AG04450 (cell line): ENCODE data around the gene ENTR1. TPM values are rescaled to one million over a fixed set of nuclear protein-coding genes. Genes with fewer than 3 reads are reported as not detected.
A peak's percentile ranks its signal among the peaks of the same experiment; 100 is the strongest.

Experiments used
- CTCF ChIA-PET: fragments of 300-600, 350-600 bp; formaldehyde crosslinking; extraction: SDS; loops from one replicate; lab custom pipeline; 2022; ENCODE audit warnings: antibody characterized with exemption, inconsistent platforms; lab: Charles Lee
- POLR2A ChIA-PET: fragments of 350-600 bp; formaldehyde crosslinking; extraction: SDS; loops from one replicate; lab custom pipeline; 2021; ENCODE audit warnings: antibody characterized with exemption, inconsistent platforms; lab: Yijun Ruan, JAX
- DNase-seq: peaks from one replicate; pipeline ENCODE4 v3.0.0-alpha.2; 2011; ENCODE audit warnings: low read depth, low spot score
- H3K27ac ChIP-seq: one replicate; pipeline ENCODE4 v1.5.1; 2012; ENCODE audit warnings: low read depth, low read length, control low read depth
- H3K27me3 ChIP-seq: one replicate; pipeline ENCODE4 v1.6.0; 2012; ENCODE audit warnings: low read length; ENCODE audit not compliant: control insufficient read depth, insufficient read depth
- H3K4me3 ChIP-seq: 2 replicates; pipeline ENCODE4 v1.5.1; 2011; ENCODE audit warnings: mild to moderate bottlenecking, low read depth, low read length, control low read depth
- H3K9me3 ChIP-seq: 2 replicates; pipeline ENCODE4 v1.5.1; 2012; ENCODE audit warnings: low read length; ENCODE audit not compliant: control insufficient read depth, insufficient read depth
- polyA plus RNA-seq: library from polyadenylated mRNA; depleted of rRNA; stranded (reverse); fragments of >200 nt; gene quantifications from 2 replicates; pipeline ENCODE4 v1.2.3, GENCODE V29; 2011
- TF ChIP-seq, protein P1 (sequence below): IDR thresholded peaks from 2 replicates; pipeline ENCODE4 v1.5.1; 2011; ENCODE audit warnings: low read depth, low read length, control low read depth, inconsistent platforms

ENTR1 gene
- polyA plus RNA-seq, 1 experiment = 31.5 TPM

DNA sequence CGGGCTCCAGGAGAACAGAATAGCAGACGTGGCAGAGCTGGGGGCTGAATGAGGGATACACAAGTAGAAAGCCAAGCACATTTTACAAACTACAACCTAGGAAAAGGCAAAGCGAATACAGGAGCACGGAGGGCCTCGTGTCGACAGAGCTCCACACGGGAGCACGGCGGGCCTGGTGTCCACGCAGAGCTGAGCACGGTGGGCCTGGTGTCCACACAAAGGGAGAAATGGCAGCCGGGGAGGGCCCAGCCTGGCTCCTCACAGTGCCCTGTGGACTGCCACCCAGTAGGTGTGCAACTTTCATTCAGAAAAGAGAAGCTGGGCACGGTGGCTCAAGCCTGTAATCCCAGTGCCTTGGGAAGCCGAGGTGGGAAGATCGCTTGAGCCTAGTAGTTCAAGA, 32.7 kb upstream of the ENTR1 start:
- ChIA-PET CTCF (interaction anchor here (0.6 kb wide), 1 partner anchor 192 kb away, joined by 4 read pairs; no protein-coding TSS in a partner anchor), POLR2A (no interaction called here)
- no peak for DNase-seq

DNA sequence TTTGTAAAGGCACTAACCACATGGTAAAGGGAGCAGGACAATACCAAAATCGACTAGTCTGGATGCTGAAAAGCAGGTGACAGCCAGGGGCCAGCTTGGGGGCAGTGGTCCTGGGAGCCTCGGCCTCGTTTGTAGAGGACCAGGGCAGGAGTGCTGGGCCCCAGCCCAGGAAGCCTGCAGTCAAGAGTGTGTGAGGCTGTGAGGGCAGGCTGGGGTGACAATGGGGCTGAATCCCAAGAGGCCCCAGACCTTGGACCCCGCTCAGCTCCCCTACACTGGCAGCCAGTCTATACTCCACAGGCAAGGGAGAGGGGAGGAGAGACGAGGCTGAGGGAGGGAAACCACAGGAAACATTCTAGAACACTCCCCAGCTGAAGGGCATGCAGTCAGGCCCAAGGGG, 31.9 kb upstream of the ENTR1 start:
- ChIA-PET POLR2A (no interaction called here), CTCF (no interaction called here)
- TF ChIP-seq, protein P1, sequence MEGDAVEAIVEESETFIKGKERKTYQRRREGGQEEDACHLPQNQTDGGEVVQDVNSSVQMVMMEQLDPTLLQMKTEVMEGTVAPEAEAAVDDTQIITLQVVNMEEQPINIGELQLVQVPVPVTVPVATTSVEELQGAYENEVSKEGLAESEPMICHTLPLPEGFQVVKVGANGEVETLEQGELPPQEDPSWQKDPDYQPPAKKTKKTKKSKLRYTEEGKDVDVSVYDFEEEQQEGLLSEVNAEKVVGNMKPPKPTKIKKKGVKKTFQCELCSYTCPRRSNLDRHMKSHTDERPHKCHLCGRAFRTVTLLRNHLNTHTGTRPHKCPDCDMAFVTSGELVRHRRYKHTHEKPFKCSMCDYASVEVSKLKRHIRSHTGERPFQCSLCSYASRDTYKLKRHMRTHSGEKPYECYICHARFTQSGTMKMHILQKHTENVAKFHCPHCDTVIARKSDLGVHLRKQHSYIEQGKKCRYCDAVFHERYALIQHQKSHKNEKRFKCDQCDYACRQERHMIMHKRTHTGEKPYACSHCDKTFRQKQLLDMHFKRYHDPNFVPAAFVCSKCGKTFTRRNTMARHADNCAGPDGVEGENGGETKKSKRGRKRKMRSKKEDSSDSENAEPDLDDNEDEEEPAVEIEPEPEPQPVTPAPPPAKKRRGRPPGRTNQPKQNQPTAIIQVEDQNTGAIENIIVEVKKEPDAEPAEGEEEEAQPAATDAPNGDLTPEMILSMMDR = no peak
- no peak for DNase-seq
- no peaks in the 10 kb centered on the region for H3K27me3 ChIP-seq
- H3K4me3 ChIP-seq = no peak overlapping the region
- H3K9me3 ChIP-seq = no peaks in the 10 kb centered on the region; the same call in 1 of the 2 replicates
- H3K27ac ChIP-seq = no peak overlapping the region

More for the DNA sequence above, 32.7 kb upstream of the ENTR1 start:
- no peak overlapping the region for H3K27ac ChIP-seq
- H3K27me3 ChIP-seq = no peaks in the 10 kb centered on the region
- H3K9me3 ChIP-seq = no peaks in the 10 kb centered on the region; the same call in 1 of the 2 replicates
- TF ChIP-seq, protein P1 = no peak
- no peak overlapping the region for H3K4me3 ChIP-seq

DNA sequence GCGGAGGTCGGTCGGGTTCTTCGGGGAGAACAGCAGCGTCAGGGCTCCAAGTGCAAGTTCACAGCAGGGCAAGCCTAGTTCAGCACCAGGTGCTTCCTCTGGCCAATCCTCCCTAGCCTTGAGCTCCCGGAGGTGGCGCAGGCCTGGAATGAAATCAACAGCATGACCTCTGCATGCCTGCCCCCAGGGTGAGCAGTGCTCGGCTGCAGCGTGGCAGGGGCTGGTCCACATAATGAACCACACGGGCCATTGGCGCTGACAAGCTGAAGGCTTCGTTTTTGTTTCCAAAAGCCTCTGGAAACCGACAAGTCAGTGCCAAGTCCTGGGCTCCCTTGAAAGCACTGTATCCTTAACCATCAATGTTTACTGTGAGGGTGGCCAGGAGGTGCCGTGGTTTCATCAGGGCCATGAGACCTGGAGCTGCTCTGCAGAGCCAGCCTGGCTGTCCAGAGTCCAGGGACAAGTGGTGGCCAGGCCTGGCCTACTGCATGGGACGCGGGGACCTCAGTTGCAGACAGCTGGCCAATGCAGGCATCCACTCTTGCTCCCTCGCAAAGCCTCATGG, 31.3 kb upstream of the ENTR1 start:
- Histone ChIP-seq H3K9me3 (no peaks in the 10 kb centered on the region; the same call in 1 of the 2 replicates), H3K4me3 (no peak overlapping the region), H3K27me3 (no peaks in the 10 kb centered on the region), H3K27ac (no peak overlapping the region)
- no peak for DNase-seq
- ChIA-PET POLR2A (no interaction called here), CTCF (no interaction called here)
- TF ChIP-seq, protein P1 = no peak

DNA sequence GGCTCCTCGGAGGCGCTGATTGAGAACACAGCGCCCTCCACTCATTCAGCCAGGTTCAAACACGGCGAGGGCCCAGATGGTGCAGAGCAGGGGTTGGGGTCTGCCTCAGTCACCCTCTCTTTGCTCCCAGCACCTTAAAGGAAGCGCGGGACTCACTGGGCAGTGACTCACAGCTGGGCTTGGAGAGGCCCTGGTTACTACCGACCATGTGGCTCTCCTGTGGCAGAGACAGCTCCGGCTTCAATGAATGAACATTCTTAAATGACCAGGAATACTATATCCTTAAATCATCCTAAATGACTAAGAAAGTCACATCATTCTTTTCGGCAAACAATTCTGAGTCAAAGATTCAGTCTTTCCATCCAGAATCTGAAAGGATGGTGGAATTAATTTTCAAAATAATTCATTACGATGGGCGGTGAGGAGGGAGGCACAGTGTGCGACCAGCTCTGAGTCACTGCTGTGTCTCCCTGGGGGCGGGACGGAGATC, 30.8 kb upstream of the ENTR1 start:
- Histone ChIP-seq H3K4me3 (no peak overlapping the region), H3K9me3 (peaks cover 3% of the 10 kb centered on the region; the same call in 1 of the 2 replicates), H3K27me3 (no peaks in the 10 kb centered on the region), H3K27ac (no peak overlapping the region)
- DNase-seq = no peak
- TF ChIP-seq, protein P1 = no peak
- ChIA-PET CTCF (interaction anchor here (1.4 kb wide), 1 partner anchor 128 kb away, joined by 5 read pairs; no protein-coding TSS in a partner anchor), POLR2A (no interaction called here)

DNA sequence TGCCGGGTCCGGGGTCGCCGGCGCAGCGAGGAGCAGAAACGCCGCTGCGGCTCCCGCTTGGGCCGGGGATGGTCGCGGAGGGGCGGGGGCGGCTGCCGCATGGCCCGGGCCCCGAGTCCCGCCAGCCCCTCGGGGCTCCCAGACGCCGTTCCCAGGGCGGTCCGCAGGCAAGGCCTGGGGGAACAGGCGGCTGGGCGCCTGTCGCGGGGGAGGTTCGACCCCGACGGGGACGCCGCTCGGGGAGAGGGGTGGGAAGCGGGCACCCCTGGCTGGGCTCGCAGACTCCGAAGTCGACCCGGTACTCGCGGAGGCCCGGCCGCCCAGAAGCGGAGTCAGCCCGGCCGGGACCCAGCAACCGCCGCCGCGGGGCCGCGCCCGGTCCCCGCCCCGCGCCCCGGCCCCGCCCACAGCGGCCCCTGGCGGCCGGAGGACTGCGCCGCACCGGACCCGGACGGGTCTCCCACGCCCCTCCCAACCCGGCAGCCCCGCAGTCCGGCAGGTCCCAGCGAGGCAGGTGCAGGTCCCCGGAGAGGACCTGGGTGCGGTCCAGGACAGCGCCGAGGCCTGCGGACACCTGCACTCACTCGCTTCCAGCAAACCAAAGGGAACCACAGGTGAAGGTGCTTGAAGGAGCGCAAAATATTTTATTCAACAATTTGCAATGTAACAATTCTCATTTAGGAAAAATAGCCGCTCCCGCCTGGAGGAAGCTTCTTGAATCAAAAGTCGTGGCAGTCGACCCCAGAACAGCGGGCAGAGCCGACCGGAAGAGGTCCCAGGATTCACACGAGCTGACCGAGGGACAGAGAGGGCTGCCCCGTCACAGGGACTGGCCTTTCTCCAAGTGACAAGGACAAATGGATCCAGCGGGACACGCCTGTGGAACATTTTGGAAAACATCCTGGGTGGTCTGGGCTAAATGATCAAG, 29.3 kb upstream of the ENTR1 start, which contains the start of gene INPP5E:
INPP5E (minus strand) TSS at position 365 of the 928 bp plus-strand sequence. CDS start 426 bp downstream, outside the sequence.
- H3K4me3 ChIP-seq = peak within 1 kb of the TSS; percentile 69
- TF ChIP-seq, protein P1 = peak; percentile 54
- POLR2A ChIA-PET = no interaction called here
- CTCF ChIA-PET = interaction anchor here (0.6 to 1.4 kb wide), 5 partner anchors 14 to 172 kb away, joined by 3 to 7 read pairs (median 3); no protein-coding TSS in a partner anchor
- no peak within 1 kb of the TSS for H3K27ac ChIP-seq
- H3K9me3 ChIP-seq = peaks cover 5% of the 10 kb centered on the region; the same call in 1 of the 2 replicates
- no peaks in the 10 kb centered on the region for H3K27me3 ChIP-seq
- no peak for DNase-seq
